IMR-90 (cell line): ENCODE data around the gene FARS2.

Experiments
- POLR2A ChIP-seq: IDR thresholded peaks from 2 replicates; pipeline ENCODE4 v1.6.1; 2012; ENCODE audit warnings: mild to moderate bottlenecking, low read depth, low read length
- RCOR1 ChIP-seq: IDR thresholded peaks from 2 replicates; pipeline ENCODE4 v1.6.1; 2012; ENCODE audit warnings: mild to moderate bottlenecking, low read length, improper control_type of control experiment; ENCODE audit not compliant: insufficient replicate concordance
- TF ChIP-seq, protein P1 (sequence below): conservative IDR thresholded peaks from 2 replicates; pipeline ENCODE4 v1.5.1; 2012; ENCODE audit warnings: mild to moderate bottlenecking, low read depth, low read length, improper control_type of control experiment
- TF ChIP-seq, protein P2 (sequence below): fragments of 150-350 bp; IDR thresholded peaks from 2 replicates; pipeline ENCODE4 v1.6.1; 2016; ENCODE audit warnings: low read depth, mild to moderate bottlenecking, low read length, moderate library complexity, borderline replicate concordance
- TF ChIP-seq, protein P3 (sequence below): fragments of 150-350 bp; IDR thresholded peaks from 2 replicates; pipeline ENCODE4 v1.6.1; 2017; ENCODE audit warnings: mild to moderate bottlenecking, antibody characterized with exemption, low read length, low read depth

DNA sequence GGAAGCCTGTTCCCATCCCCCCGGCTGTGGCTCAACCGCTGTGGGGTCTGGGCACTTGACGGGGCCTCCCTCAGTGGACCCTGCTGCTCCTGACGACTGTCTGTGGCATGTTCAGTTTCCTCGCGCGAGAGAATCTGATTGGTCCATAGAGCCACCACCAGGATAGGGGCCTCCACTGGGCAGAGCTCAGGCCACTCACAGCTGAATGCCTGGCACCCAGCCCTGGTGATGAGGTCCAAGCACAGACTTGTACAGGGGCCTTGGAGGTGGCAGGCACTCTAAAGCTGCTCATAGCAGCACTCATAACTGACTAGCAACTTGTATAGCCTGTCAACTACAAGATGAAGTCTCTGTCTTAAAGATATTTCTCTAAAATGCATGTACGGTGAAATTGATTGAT is 377.4 kb downstream of the FARS2 start:
- TF ChIP-seq, protein P1, sequence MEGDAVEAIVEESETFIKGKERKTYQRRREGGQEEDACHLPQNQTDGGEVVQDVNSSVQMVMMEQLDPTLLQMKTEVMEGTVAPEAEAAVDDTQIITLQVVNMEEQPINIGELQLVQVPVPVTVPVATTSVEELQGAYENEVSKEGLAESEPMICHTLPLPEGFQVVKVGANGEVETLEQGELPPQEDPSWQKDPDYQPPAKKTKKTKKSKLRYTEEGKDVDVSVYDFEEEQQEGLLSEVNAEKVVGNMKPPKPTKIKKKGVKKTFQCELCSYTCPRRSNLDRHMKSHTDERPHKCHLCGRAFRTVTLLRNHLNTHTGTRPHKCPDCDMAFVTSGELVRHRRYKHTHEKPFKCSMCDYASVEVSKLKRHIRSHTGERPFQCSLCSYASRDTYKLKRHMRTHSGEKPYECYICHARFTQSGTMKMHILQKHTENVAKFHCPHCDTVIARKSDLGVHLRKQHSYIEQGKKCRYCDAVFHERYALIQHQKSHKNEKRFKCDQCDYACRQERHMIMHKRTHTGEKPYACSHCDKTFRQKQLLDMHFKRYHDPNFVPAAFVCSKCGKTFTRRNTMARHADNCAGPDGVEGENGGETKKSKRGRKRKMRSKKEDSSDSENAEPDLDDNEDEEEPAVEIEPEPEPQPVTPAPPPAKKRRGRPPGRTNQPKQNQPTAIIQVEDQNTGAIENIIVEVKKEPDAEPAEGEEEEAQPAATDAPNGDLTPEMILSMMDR = no peak
- TF ChIP-seq, protein P2, sequence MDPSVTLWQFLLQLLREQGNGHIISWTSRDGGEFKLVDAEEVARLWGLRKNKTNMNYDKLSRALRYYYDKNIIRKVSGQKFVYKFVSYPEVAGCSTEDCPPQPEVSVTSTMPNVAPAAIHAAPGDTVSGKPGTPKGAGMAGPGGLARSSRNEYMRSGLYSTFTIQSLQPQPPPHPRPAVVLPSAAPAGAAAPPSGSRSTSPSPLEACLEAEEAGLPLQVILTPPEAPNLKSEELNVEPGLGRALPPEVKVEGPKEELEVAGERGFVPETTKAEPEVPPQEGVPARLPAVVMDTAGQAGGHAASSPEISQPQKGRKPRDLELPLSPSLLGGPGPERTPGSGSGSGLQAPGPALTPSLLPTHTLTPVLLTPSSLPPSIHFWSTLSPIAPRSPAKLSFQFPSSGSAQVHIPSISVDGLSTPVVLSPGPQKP = no peak
- no peak for TF ChIP-seq RCOR1
- TF ChIP-seq, protein P3, sequence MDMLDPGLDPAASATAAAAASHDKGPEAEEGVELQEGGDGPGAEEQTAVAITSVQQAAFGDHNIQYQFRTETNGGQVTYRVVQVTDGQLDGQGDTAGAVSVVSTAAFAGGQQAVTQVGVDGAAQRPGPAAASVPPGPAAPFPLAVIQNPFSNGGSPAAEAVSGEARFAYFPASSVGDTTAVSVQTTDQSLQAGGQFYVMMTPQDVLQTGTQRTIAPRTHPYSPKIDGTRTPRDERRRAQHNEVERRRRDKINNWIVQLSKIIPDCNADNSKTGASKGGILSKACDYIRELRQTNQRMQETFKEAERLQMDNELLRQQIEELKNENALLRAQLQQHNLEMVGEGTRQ = no peak
- no peak for TF ChIP-seq POLR2A
